HepG2 (cell line): ENCODE results near the gene BSND. TPM values are rescaled to one million over a fixed set of nuclear protein-coding genes. Genes with fewer than 3 reads are reported as not detected.
A peak's percentile ranks its signal among the peaks of the same experiment; 100 is the strongest.

Experiments
- CBX1 ChIP-seq: IDR thresholded peaks from one replicate; pipeline ENCODE4 v1.6.1; 2016; ENCODE audit warnings: antibody characterized with exemption, low read depth
- NCOA1 ChIP-seq: sonication (generic); formaldehyde crosslinking; IDR thresholded peaks from 2 replicates; pipeline ENCODE4 v1.9.0; 2021; ENCODE audit warnings: missing genetic modification reagents
- RELA ChIP-seq: sonication (generic); formaldehyde crosslinking; IDR thresholded peaks from 2 replicates; pipeline ENCODE4 v1.4.0; 2020; ENCODE audit warnings: missing genetic modification reagents
- REXO4 ChIP-seq: sonication (generic); formaldehyde crosslinking; IDR thresholded peaks from 2 replicates; pipeline ENCODE4 v1.8.0; 2022; ENCODE audit warnings: missing genetic modification reagents, mild to moderate bottlenecking, borderline replicate concordance
- ZNF225 ChIP-seq: sonication (generic); formaldehyde crosslinking; IDR thresholded peaks from 2 replicates; pipeline ENCODE4 v1.4.0; 2020; ENCODE audit warnings: mild to moderate bottlenecking, missing genetic modification reagents
- ZNF407 ChIP-seq: sonication (generic); formaldehyde crosslinking; IDR thresholded peaks from one replicate; pipeline ENCODE4 v1.5.1; 2020; ENCODE audit warnings: mild to moderate bottlenecking, missing genetic modification reagents; ENCODE audit errors: not compliant biosample characterization
- ZNF614 ChIP-seq: IDR thresholded peaks from 2 replicates; pipeline ENCODE4 v1.6.1; 2018; ENCODE audit warnings: missing biosample characterization, missing genetic modification reagents, inconsistent platforms, borderline replicate concordance
- ZNF792 ChIP-seq: IDR thresholded peaks from 2 replicates; pipeline ENCODE4 v1.6.1; 2016
- polyA plus RNA-seq, 8 experiments: library from polyadenylated mRNA; depleted of rRNA in 3 of 8; stranded (reverse) in 7 of 8; unstranded in 1 of 8; fragments of >200 nt; fragmentation: Illumina TruSeq in 4 of 8; extraction: Trizol in 4 of 8; gene quantifications; 2 replicates each; pipeline versions ENCODE4 v1.2.1 to v1.2.3, GENCODE V29; 2011 to 2016; ENCODE audit warnings: low read depth in 4 of 8, missing spikeins in 1 of 8, mixed read lengths in 1 of 8; ENCODE audit not compliant: insufficient read depth in 1 of 8
- total RNA-seq, 5 experiments: library from RNA; depleted of rRNA; stranded (reverse); fragments of >200 nt; fragmentation: Illumina TruSeq; extraction: Trizol; gene quantifications; 2 replicates each; pipeline ENCODE4 v1.2.3, GENCODE V29; 2016; ENCODE audit warnings: low read depth in 1 of 5
- TF ChIP-seq, protein P1 (sequence below): sonication (generic); formaldehyde crosslinking; IDR thresholded peaks from 2 replicates; pipeline ENCODE4 v1.4.0; 2020; ENCODE audit warnings: missing genetic modification reagents, borderline replicate concordance
- TF ChIP-seq, protein P2 (sequence below): sonication (generic); formaldehyde crosslinking; IDR thresholded peaks from 2 replicates; pipeline ENCODE4 v1.8.0; 2022; ENCODE audit warnings: missing genetic modification reagents, low read depth, mild to moderate bottlenecking, borderline replicate concordance
- TF ChIP-seq, protein P3 (sequence below): sonication (generic); formaldehyde crosslinking; IDR thresholded peaks from 2 replicates; pipeline ENCODE4 v1.4.0; 2020; ENCODE audit warnings: missing genetic modification reagents, mild to moderate bottlenecking, borderline replicate concordance
- TF ChIP-seq, protein P4 (sequence below): IDR thresholded peaks from 2 replicates; pipeline ENCODE4 v1.4.0; 2020; ENCODE audit warnings: mild to moderate bottlenecking, missing genetic modification reagents

BSND gene
- total and polyA plus RNA-seq, 2 of the 13 experiments (the other 11 are each of a cell fraction or from before 2014, with no cell fraction given) = not detected

DNA sequence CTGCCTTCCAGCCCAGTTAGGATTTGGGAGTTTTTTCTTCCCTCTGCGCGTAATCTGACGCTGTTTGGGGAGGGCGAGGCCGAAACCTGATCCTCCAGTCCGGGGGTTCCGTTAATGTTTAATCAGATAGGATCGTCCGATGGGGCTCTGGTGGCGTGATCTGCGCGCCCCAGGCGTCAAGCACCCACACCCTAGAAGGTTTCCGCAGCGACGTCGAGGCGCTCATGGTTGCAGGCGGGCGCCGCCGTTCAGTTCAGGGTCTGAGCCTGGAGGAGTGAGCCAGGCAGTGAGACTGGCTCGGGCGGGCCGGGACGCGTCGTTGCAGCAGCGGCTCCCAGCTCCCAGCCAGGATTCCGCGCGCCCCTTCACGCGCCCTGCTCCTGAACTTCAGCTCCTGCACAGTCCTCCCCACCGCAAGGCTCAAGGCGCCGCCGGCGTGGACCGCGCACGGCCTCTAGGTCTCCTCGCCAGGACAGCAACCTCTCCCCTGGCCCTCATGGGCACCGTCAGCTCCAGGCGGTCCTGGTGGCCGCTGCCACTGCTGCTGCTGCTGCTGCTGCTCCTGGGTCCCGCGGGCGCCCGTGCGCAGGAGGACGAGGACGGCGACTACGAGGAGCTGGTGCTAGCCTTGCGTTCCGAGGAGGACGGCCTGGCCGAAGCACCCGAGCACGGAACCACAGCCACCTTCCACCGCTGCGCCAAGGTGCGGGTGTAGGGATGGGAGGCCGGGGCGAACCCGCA lies 40.8 kb downstream of the BSND start, which contains the start of gene PCSK9 (continued):
- no peak for TF ChIP-seq ZNF407 (CRISPR knock-in tag)
- TF ChIP-seq, protein P1, sequence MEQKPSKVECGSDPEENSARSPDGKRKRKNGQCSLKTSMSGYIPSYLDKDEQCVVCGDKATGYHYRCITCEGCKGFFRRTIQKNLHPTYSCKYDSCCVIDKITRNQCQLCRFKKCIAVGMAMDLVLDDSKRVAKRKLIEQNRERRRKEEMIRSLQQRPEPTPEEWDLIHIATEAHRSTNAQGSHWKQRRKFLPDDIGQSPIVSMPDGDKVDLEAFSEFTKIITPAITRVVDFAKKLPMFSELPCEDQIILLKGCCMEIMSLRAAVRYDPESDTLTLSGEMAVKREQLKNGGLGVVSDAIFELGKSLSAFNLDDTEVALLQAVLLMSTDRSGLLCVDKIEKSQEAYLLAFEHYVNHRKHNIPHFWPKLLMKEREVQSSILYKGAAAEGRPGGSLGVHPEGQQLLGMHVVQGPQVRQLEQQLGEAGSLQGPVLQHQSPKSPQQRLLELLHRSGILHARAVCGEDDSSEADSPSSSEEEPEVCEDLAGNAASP (CRISPR knock-in tag) = peak; percentile 66
- TF ChIP-seq, protein P2, sequence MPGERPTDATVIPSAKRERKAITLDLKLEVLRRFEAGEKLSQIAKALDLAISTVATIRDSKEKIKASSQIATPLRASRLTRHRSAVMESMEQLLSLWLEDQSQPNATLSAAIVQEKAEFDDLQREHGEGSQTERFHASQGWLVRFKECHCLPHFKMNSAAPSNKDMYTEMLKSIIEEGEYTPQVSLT (CRISPR knock-in tag) = no peak
- peak; percentile 76; the same call in 1 of the 2 replicates for TF ChIP-seq ZNF225 (CRISPR knock-in tag)
- peak; percentile 80; the same call in 1 of the 2 replicates for TF ChIP-seq ZNF614
- TF ChIP-seq ZNF792 (CRISPR knock-in tag) = peak; percentile 65
- no peak; the same call in 1 of the 2 replicates for TF ChIP-seq RELA (CRISPR knock-in tag)
- TF ChIP-seq, protein P3, sequence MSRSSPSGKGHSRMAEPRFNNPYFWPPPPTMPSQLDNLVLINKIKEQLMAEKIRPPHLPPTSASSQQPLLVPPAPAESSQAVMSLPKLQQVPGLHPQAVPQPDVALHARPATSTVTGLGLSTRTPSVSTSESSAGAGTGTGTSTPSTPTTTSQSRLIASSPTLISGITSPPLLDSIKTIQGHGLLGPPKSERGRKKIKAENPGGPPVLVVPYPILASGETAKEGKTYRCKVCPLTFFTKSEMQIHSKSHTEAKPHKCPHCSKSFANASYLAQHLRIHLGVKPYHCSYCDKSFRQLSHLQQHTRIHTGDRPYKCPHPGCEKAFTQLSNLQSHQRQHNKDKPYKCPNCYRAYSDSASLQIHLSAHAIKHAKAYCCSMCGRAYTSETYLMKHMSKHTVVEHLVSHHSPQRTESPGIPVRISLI (CRISPR knock-in tag) = peak; percentile 87
- no peak; the same call in 1 of the 2 replicates for TF ChIP-seq NCOA1 (CRISPR knock-in tag)
- peak; percentile 81; the same call in 1 of the 2 replicates for TF ChIP-seq REXO4 (CRISPR knock-in tag)
- no peak for TF ChIP-seq CBX1
- TF ChIP-seq, protein P4, sequence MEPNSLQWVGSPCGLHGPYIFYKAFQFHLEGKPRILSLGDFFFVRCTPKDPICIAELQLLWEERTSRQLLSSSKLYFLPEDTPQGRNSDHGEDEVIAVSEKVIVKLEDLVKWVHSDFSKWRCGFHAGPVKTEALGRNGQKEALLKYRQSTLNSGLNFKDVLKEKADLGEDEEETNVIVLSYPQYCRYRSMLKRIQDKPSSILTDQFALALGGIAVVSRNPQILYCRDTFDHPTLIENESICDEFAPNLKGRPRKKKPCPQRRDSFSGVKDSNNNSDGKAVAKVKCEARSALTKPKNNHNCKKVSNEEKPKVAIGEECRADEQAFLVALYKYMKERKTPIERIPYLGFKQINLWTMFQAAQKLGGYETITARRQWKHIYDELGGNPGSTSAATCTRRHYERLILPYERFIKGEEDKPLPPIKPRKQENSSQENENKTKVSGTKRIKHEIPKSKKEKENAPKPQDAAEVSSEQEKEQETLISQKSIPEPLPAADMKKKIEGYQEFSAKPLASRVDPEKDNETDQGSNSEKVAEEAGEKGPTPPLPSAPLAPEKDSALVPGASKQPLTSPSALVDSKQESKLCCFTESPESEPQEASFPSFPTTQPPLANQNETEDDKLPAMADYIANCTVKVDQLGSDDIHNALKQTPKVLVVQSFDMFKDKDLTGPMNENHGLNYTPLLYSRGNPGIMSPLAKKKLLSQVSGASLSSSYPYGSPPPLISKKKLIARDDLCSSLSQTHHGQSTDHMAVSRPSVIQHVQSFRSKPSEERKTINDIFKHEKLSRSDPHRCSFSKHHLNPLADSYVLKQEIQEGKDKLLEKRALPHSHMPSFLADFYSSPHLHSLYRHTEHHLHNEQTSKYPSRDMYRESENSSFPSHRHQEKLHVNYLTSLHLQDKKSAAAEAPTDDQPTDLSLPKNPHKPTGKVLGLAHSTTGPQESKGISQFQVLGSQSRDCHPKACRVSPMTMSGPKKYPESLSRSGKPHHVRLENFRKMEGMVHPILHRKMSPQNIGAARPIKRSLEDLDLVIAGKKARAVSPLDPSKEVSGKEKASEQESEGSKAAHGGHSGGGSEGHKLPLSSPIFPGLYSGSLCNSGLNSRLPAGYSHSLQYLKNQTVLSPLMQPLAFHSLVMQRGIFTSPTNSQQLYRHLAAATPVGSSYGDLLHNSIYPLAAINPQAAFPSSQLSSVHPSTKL (CRISPR knock-in tag) = peak; percentile 34; the same call in 1 of the 2 replicates
